Heart left ventricle (tissue), 16 donors: ENCODE results near the gene ELOB. TPM values are rescaled to one million over a fixed set of nuclear protein-coding genes. Genes with fewer than 3 reads are reported as not detected.

Source experiments
- ATAC-seq, 4 donors: fragments of 200-7000 bp; cut with Tn5 transposase; one replicate each; pipeline ENCODE4 v1.9.1; 2020 to 2022; ENCODE audit warnings: moderate library complexity in 4 of 4, mild to moderate bottlenecking in 3 of 4, moderate number of reproducible peaks in 1 of 4
- DNase-seq, 5 donors: peaks; one replicate each; pipeline ENCODE4 v3.0.0-alpha.2; 2020
- H3K27ac ChIP-seq, 12 donors: fragments of 200-600 bp; sonication (generic) in 4 of 12; one replicate each; pipeline versions ENCODE4 v1.5.0 to v1.8.0; 2016 to 2022; ENCODE audit warnings: mild to moderate bottlenecking in 2 of 12
- H3K27me3 ChIP-seq, 9 donors: fragments of 200-600 bp; sonication (generic) in 2 of 9; one replicate each; pipeline versions ENCODE4 v1.5.1 to v1.8.0; 2016 to 2022; ENCODE audit warnings: mild to moderate bottlenecking in 3 of 9
- H3K36me3 ChIP-seq, 9 donors: fragments of 200-600 bp; sonication (generic) in 2 of 9; one replicate each; pipeline versions ENCODE4 v1.5.0 to v1.8.0; 2018 to 2022; ENCODE audit warnings: mild to moderate bottlenecking in 2 of 9
- H3K4me1 ChIP-seq, 12 donors: fragments of 200-600 bp; sonication (generic) in 4 of 12; one replicate each; pipeline versions ENCODE4 v1.5.0 to v1.8.0; 2016 to 2022; ENCODE audit warnings: mild to moderate bottlenecking in 3 of 12
- H3K4me3 ChIP-seq, 12 donors: fragments of 200-600 bp; sonication (generic) in 4 of 12; one replicate each; pipeline versions ENCODE4 v1.5.0 to v1.8.0; 2017 to 2022; ENCODE audit warnings: mild to moderate bottlenecking in 9 of 12, moderate library complexity in 4 of 12
- H3K9me3 ChIP-seq, 12 donors: fragments of 200-600 bp; sonication (generic) in 4 of 12; one replicate each; pipeline versions ENCODE4 v1.5.0 to v1.8.0; 2016 to 2022; ENCODE audit warnings: mild to moderate bottlenecking in 1 of 12
- CTCF ChIP-seq, 12 donors: fragments of 200-600 bp; sonication (generic) in 4 of 12; IDR thresholded peaks; one replicate each; pipeline versions ENCODE4 v1.5.0 to v1.8.0; 2018 to 2022; ENCODE audit warnings: antibody characterized with exemption in 12 of 12, mild to moderate bottlenecking in 5 of 12
- POLR2A ChIP-seq, 2 donors: fragments of 450-650 bp; IDR thresholded peaks; one replicate each; pipeline ENCODE4 v1.6.1; 2017; ENCODE audit warnings: antibody characterized with exemption in 2 of 2, mild to moderate bottlenecking in 2 of 2, moderate library complexity in 2 of 2
- WGBS, 4 donors: extraction: QIAGEN DNeasy Blood & Tissue Kit in 2 of 4; methylation state at CpG; one replicate each; pipeline versions ENCODE4 v1.1.5 to v1.1.7; 2013 to 2018; 5-methylcytosine and 5-hydroxymethylcytosine counted together
- intact Hi-C, 10 donors: fragments of 100-400 bp; cut with DNase I; formaldehyde crosslinking; loops; one replicate each; pipeline versions ENCODE4 v1.11.1 to v1.14.2; 2022
- polyA plus RNA-seq, 2 donors: library from polyadenylated mRNA; stranded (reverse); fragments of 200-250 nt; gene quantifications; one replicate each; pipeline ENCODE4 v1.2.3, GENCODE V29; 2013
- total RNA-seq, 9 donors: library from RNA; depleted of rRNA in 2 of 9; stranded (reverse); fragments of >200 nt in 2 of 9; fragmentation: NEBNext Ultra II Directional in 3 of 9; extraction: Animal tissue kit (Norgen Biotek cat#: 25700) in 3 of 9; gene quantifications; one replicate each; pipeline versions ENCODE4 v1.1.0 to v1.2.4, GENCODE V29; 2016 to 2023
- donor health status: ischemic (EF 13 %, LVEDD 7.1; RV severe dilation, severe dysfunction).
- donor health status: healthy with polysubstance abuse.
- donor health status: DM: no; HTN: yes; CAD: no.
- donor health status: DM: no; HTN: no; CAD: no.
- donor health status: ischemic (EF 25% LVEDD 6.9; RV normal size, moderate dysfunction).
- donor health status: ischemic (EF 25% LVEDD 5.7; RV mildly dilated, moderate dysfunction).
- donor health status: healthy.
- donor health status: DM: yes; HTN: yes; CAD: no.
- donor health status: ischemic (EF 35%, LVEDD 5.7; RV mildly dilated, moderate dysfunction).
- donor health status: nonischemic (EF 11% LVEDD 7.7; RV severe dilation, severe dysfunction).
- donor health status: DM: yes; HTN: yes; CAD: no.
- donor health status: PGD.
- donor health status: ischemic (EF 29% LVEDD 5.4; RV normal size, mild dysfunction).
- donor health status: nonischemic (EF 23%, LVEDD 6.1; RV moderate dilation, normal function).

The ELOB gene
- total and polyA plus RNA-seq, 11 donors, result 213 to 1,067 (median 325) TPM

GRCh38 chr16:2820836-2821486 is 43.9 kb upstream of the ELOB start:
- Histone ChIP-seq H3K27ac (no peak overlapping the region), H3K4me3 (no peak overlapping the region), H3K9me3 (no peaks in the 10 kb centered on the region), H3K27me3 (peaks cover 0 to 44% (median 8%) of the 10 kb centered on the region in 9 donors), H3K4me1 (no peaks in the 10 kb centered on the region), H3K36me3 (no peaks in the 10 kb centered on the region)
- no peak for DNase-seq
- no peak for TF ChIP-seq POLR2A (IDR thresholded peaks at IDR 0.05)
- intact Hi-C loops, result no loop called here
- 63 to 82% (median 71%) methylated on average over 14 of the region's 14 CpGs for WGBS, 4 donors
- ATAC-seq, result no peak

- Histone ChIP-seq H3K36me3 (no peaks in the 10 kb centered on the region), H3K27ac (no peak overlapping the region), H3K4me1 (no peaks in the 10 kb centered on the region), H3K4me3 (no peak overlapping the region), H3K9me3 (no peaks in the 10 kb centered on the region), H3K27me3 (peaks cover 0 to 52% (median 9%) of the 10 kb centered on the region in 9 donors)
- intact Hi-C loops, result no loop called here
- TF ChIP-seq POLR2A (IDR thresholded peaks at IDR 0.05), result no peak
- WGBS, 4 donors, result 60 to 69% (median 64%) methylated on average over 12 to 17 of the region's 17 CpGs
- no peak for ATAC-seq
- no peak for DNase-seq
These were observed 43.1 kb upstream of the ELOB start for GRCh38 chr16:2819939-2820835.

GRCh38 chr16:2819179-2819938 is 42.3 kb upstream of the ELOB start:
- Histone ChIP-seq H3K36me3 (no peaks in the 10 kb centered on the region), H3K4me1 (no peaks in the 10 kb centered on the region), H3K4me3 (no peak overlapping the region), H3K9me3 (no peaks in the 10 kb centered on the region), H3K27me3 (peaks cover 0 to 53% (median 9%) of the 10 kb centered on the region in 9 donors), H3K27ac (no peak overlapping the region)
- WGBS, 4 donors, result 80 to 86% (median 83%) methylated on average over 16 to 18 of the region's 18 CpGs
- DNase-seq (no peak), ATAC-seq (no peak)
- TF ChIP-seq POLR2A (IDR thresholded peaks at IDR 0.05) (no peak), CTCF (IDR thresholded peaks at IDR 0.05) (no peak)
- intact Hi-C loops, result no loop called here

- WGBS, 4 donors, result 77 to 81% (median 80%) methylated on average over 10 of the region's 10 CpGs
- H3K27me3 ChIP-seq, result peaks cover 0 to 53% (median 9%) of the 10 kb centered on the region in 9 donors
- DNase-seq, result no peak
These were observed 41.3 kb upstream of the ELOB start for GRCh38 chr16:2818272-2818876.

More at GRCh38 chr16:2818272-2818876, 41.3 kb upstream of the ELOB start:
- H3K4me3 ChIP-seq, result no peak overlapping the region
- no peaks in the 10 kb centered on the region for H3K4me1 ChIP-seq
- no peaks in the 10 kb centered on the region for H3K36me3 ChIP-seq
- no peak overlapping the region for H3K27ac ChIP-seq
- no peak for ATAC-seq
- no peak for TF ChIP-seq CTCF (IDR thresholded peaks at IDR 0.05)
- TF ChIP-seq POLR2A (IDR thresholded peaks at IDR 0.05), result no peak
- intact Hi-C loops, result no loop called here
- no peaks in the 10 kb centered on the region for H3K9me3 ChIP-seq
